Renal pelvis (tissue), 4 donors: Measurements from ENCODE around the gene SIRT3. TPM values are rescaled to one million over a fixed set of nuclear protein-coding genes. Genes with fewer than 3 reads are reported as not detected.
"Not testable (repeated sequence)": the region's sequence is repeated elsewhere in the genome, so short reads cannot be mapped to it uniquely, and the experiment has no call there.

Source experiments
- DNase-seq: peaks from one replicate; pipeline ENCODE4 v3.0.0-alpha.2; 2013
- polyA plus RNA-seq, 3 donors: library from polyadenylated mRNA; unstranded; fragments of 120-200 nt; gene quantifications; one replicate each; pipeline ENCODE4 v1.2.1, GENCODE V29; 2013; ENCODE audit not compliant: insufficient read length in 3 of 3

The SIRT3 gene
- polyA plus RNA-seq, 3 donors = 30.6 to 42.3 (median 38.4) TPM

DNA sequence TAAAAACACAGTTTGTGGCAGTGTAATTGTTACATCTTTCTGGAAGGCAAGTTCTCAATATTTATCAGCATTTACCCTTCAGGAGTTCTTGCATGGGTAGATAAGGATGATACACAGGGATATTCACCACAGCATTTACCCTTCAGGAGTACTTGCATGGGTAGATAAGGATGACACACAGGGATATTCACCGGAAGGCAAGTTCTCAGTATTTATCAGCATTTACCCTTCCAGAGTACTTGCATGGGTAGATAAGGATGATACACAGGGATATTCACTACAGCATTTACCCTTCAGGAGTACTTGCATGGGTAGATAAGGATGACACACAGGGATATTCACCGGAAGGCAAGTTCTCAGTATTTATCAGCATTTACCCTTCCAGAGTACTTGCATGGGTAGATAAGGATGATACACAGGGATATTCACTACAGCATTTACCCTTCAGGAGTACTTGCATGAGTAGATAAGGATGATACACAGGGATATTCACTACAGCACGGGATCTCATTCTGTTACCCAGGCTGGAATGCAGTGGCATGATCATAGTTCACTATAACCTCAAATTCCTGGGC, 15.4 kb downstream of the SIRT3 start:
- not testable (repeated sequence) for DNase-seq

DNA sequence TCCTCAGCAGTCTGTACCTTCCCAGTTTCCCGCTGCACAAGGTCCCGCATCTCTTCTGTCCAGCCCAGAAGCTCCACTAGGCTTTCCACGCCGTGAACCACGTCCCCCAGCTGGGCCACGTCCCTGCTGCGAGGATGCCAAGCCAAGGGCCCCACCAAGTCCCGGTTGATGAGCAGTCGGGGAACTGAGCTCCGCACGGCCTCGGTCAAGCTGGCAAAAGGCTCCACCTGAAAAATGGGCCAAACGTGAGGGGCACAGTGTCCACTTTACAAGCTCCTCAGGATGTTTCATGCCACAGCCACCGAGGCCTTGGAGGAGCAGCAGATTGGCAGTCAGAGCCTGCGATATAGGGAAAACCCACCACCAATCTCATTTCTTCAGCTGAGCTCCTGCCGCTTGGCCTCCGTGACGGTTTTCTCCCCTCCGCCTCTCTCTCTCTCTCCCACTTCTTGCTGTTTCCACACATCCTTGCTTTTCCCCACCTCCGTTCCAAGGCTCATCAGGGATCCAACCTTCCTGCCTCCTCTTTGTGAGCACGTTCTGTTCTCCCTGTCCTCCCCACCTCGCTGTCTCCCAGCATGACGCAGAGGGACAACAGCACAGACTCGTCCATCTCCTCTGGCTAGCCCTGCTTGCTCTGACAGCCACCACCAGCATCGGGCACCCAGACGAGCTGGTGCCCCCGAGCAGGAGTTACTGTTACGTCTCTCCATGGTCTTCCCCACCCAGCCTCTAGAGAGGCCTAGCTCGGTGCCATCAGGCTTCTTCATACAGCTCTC, 17.1 kb downstream of the SIRT3 start:
- no peak for DNase-seq

DNA sequence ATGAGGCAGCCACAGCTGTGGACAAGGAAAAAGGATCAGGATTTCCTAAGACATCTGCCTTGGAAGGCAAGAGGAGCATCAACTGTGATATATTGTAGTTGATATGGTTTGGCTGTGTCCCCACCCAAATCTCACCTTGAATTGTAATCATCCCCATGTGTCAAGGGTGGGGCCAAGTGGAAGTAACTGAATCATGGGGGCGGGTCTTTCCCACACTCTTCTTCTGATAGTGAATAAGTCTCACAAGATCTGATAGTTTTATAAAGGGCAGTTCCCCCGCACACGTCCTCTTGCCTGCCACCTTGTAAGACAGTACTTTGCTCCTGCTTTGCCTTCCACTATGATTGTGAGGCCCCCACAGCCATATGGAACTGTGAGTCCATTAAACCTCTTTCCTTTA, 18.4 kb downstream of the SIRT3 start:
- no peak for DNase-seq

DNA sequence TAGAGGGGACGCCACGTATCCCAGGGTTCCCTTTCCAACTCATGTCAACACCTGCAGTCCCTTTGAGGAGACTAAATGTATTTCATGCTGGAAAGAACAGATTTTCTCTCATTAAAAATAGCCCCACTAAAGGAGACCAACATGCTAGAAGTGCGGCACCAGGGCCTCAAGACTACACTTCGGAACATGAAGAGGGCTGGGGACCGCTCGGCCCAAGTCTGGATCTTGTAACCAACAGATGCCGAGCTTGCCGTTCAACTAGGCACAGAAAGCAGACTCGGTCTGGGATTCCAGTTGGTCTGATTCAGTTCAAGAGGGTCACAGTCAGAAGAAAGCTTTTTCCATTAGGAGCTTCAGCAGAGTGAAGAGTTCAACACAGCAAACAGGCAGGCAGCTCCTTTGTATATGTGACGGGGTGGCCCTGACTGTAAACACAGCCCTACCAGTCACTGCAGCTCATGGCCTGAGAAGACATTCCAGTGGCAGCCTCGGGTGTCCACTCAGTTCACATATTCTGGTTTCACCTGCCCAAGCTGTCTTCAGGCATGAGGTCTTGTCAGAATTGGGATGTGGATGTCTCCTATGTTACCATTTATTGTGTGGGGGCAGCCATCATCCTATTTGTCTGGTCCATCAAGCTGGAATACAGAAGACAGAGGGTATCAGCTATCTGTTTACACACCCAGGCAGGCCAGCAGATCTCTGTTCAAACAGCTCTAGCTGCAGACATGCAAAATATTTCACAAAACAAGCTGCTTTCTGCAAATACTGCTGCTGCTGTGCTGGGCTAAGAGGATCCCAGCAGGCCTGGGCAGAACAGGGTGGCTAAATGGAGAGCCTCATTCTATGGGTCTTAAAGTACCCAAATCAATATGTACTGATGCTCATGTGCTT, 19.8 kb downstream of the SIRT3 start:
- DNase-seq = no peak

DNA sequence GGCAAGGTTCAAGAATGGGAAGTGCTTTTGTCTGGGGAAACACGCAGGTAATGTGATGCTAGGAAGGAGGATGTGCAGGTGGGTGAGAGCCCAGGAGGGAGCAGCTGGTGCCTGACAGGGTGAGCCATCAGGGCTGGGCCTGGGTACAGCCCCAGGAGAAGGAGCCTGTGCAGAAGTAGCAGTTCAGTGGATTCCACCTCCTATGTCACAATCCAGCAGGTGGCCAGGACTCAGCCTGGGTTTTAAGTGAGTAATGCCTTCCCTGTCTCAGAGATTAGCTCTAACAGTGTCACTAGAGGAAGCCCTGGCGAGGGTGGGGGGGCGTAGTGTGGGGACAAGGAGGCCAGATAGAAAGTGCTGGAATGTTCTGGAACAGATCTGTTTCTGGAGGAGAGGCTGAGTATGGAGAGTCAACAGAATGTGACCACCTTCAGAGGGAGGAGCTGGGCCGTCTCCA, 20.5 kb downstream of the SIRT3 start:
- DNase-seq = no peak

DNA sequence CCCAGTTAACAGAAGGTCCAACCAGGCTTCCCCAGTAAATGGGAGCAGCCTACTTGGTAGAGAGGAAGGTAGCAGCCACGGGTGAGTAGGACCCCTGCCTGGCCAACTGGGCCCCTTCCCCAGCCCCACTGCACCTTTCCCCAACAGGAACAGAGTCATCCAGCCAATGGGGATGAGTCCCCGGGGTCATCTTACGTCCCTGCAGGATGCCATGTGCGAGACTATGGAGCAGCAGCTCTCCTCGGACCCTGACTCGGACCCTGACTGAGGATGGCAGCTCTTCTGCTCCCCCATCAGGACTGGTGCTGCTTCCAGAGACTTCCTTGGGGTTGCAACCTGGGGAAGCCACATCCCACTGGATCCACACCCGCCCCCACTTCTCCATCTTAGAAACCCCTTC, 22.1 kb downstream of the SIRT3 start:
- no peak for DNase-seq

DNA sequence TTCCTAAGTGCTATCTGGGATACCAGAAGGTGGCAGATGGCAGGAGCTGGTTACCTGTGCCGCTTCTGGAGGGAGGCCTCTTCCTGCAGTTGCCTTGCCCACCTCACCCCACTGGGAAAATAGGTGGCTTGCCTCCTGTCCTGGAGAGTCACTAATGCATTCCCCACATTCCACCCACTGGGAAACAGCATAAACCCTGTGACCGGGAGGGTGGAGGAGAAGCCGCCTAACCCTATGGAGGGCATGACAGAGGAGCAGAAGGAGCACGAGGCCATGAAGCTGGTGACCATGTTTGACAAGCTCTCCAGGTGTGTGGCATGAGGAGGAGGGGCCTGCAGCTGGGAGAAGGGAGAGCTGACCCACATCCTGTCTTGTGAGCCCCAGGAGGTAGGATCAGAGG, 23.0 kb downstream of the SIRT3 start:
- DNase-seq = no peak

DNA sequence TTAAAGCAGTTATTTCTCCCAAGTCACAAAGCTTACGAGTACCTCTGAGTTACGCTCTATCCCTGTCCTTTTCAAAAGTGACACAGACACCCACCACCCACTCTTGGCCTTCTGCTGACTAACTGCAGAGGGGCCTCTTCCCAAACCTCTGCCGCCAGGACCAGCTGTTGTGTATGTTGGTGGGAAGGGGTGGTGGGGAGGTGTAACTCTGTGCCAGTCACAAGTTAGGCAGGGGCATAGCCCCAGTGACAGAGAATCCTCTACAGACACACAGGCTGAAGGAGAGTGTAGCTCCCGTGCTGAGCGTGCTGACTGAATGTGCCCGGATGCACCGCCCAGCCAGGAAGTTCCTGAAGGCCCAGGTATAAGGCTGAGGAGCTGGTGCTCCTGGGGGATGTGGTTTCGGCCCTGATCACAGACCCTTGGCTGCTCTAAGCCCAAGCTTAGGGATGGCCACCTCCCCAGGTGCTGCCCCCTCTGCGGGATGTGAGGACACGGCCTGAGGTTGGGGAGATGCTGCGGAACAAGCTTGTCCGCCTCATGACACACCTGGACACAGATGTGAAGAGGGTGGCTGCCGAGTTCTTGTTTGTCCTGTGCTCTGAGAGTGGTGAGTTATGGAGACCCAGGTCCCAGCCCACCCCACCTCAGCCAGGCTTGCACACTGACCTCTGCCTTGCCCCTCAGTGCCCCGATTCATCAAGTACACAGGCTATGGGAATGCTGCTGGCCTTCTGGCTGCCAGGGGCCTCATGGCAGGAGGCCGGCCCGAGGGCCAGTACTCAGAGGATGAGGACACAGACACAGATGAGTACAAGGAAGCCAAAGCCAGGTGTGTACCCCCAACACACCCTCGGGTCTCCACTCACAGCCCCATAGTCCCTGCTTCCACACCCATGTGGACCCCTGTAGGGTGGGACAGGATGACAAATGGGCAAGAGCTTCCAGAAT, 23.7 kb downstream of the SIRT3 start:
- no peak for DNase-seq

DNA sequence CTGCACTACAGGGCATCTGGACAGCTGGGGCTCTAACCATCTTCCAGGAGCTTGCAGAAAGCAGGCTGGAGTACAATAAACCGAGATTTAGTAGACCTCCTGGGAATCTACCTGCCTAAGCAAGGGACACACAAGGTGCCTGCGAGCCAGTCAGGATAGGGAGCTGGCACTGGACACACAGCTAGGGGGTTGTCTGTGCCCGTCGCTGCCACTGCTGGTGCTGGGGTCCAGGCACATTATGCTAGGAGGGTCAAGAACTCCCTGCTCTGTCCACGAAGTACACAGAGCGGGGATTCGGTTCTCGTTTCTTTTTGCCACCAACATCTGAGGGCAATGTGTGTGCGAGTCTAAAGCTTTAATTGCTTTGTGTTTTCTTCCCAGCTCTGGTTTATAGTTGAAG, 24.4 kb downstream of the SIRT3 start:
- no peak for DNase-seq

DNA sequence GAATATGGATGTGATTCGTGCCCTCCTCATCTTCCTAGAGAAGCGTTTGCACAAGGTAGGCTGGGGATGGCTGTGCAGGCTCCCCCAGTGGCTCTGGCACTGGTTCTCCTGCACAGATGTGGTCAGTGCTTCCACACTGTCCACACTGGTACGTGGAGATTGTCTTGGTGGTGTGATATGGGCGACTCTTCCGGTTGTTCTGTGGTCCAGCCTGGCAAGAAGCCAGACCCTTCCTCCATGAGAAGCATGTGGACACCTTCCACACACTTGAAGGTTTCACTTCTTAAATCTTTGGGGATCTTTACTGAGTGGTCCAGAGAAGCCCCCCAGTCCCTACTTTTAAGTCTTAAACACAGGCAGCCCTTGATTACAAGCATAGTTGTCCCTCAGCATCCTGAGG, 24.8 kb downstream of the SIRT3 start:
- DNase-seq = no peak

DNA sequence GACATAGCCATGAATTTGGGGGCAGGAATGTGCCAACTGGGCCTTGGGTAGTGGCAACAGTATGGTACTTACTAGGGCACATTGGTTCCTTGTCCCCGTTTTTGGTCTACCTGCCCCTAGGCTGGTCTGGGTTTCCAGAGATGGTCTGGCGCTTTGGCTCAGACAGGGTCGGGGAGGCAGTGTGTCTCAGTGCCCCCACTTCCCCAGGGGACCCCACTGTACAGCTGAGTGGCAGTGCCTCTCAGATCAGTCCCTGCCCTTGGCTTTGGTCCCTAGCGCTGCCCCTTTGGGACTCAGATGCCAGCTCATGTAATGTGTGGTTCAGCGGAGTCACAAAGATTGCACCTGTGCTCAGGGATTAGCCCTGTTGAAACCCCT, 25.4 kb downstream of the SIRT3 start:
- no peak for DNase-seq

DNA sequence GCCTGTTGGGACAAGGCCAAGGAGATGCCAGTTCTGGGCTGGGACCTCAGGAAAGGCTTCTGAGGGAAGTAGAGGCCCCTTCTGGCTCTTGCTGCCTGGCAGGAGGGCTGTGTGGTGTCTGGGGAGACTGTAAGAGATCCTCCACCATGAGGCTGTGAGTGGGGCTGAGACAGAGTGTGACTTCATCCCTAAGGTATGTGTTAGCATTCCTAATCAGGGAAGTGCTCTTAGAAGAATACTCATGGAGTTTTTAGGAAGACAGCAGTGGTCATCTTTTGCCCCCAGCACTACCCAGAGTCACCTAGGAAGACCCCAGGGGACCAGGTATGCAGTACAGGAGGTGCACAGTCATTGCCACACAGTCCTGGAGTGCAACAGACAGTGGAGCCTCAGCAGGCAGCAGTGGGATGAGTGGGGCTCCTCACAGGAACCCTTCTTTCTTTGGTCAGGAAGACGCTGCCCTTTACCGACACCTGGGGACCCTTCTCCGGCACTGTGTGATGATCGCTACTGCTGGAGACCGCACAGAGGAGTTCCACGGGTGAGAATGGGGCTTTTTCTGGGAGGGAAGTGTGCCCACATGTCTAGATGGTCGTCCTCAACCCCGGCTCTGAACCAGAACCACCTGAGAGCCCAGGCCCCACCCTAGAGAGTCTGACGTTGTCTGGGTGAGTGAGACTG, 25.9 kb downstream of the SIRT3 start:
- no peak for DNase-seq

DNA sequence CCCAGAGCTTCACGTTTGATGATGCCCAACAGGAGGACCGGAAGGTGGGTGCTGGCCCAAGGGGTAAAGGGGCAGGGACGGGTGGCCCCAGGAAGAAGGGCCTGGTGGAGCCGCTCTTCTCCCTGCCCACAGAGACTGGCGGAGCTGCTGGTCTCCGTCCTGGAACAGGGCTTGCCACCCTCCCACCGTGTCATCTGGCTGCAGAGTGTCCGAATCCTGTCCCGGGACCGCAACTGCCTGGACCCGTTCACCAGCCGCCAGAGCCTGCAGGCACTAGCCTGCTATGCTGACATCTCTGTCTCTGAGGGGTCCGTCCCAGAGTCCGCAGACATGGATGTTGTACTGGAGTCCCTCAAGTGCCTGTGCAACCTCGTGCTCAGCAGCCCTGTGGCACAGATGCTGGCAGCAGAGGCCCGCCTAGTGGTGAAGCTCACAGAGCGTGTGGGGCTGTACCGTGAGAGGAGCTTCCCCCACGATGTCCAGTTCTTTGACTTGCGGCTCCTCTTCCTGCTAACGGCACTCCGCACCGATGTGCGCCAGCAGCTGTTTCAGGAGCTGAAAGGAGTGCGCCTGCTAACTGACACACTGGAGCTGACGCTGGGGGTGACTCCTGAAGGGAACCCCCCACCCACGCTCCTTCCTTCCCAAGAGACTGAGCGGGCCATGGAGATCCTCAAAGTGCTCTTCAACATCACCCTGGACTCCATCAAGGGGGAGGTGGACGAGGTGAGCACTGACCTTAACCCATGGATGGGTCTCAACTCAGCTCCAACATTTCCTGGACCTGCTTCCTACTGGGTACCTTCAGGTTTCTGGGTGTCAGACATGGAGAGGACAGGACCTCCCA, 26.6 kb downstream of the SIRT3 start:
- no peak for DNase-seq

DNA sequence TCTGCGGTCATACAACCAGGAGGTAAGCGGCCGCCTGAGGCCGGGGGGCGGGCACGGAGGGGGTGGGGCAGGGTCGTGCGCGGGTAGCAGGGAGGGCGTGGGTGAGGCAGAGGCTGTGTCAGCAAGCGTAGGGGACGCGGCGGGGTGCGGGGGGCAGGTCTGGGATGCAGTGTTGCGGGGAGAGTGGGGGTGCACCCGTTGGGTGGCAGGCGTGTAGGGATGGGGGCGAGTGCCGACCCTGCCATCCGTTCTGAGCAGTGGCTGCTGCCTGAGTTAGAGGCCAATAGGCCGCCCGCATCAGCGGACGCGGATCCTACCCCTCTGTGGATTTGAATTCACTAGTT, 27.3 kb downstream of the SIRT3 start:
- DNase-seq = no peak

DNA sequence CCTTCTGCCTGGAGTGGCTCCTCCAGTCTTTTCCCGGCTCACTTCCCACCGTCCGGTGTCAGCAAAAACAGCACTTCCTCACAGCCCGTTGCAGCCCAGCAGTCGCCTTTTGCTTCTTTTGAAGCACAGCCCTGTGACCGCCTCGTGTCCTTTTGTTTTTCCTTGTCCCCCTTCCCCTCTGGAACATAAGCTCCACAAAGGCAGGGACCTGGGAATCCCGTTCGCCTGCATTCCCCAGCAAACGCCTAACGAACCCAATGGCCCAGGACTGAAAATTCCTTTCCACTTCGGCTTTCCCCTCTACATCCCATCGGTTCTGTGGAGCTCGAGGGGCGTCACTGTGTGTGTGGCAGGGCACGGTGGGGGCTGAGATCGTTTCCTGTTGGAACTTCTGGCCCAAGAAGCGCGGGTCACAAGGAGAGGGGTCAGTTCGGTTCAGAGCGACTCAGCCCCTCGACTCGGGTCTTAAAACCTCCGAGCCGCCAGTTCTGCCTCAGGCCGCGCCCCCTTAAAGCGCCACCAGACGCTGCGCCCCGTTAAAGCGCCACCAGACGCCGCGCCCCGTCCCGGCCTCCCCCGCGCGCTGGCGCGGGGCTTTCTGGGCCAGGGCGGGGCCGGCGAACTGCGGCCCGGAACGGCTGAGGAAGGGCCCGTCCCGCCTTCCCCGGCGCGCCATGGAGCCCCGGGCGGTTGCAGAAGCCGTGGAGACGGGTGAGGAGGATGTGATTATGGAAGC, 27.8 kb downstream of the SIRT3 start:
- DNase-seq = peak; percentile 89

DNA sequence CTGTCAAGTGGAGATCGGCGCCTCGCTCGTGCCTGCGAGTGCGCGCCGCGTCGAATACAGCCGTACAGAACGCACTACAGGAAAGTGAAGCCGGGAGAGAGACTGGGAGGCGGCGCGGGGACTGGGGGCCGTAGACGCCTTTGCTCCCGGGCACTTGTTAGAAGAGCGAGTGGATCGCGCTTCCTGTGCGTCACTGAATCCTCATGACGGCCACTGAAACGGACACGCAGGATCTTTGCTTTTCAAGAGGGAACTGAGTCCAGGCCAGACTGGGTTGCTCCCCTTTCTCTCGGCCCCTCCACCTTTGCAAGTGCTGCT, 28.3 kb downstream of the SIRT3 start:
- peak; percentile 35 for DNase-seq

DNA sequence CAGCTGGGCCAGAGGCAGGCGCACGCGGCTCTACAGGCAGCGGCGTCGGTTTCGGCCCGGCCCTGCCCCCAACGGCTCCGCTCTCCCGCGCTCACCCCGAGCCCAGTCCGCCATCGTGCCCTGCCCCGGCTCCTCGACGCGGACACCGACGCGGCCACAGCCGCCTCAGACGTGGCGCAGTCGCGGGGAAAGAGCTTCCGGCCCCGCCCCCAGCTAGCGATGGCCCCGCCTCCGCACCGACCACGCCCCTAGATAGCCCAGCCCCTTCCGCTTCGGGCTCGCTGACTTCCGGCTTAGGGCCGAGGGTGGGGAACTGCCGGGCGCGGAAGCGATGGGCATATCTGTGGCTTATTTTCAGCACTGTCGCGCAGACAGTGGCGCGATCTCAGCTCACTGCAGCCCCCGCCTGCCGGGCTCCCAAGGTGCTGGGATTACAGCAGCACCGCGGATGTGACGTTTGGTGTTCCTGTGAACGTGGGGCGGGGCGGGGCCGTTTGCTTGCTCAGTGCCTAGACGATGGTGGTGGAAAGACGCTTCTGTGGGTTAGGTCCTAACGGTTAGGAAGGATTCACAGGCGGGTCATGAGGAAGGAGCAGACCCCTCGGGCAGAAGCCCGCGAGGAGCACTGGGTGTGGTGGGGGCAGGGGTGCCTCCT, 28.8 kb downstream of the SIRT3 start, which contains the start of the genes BET1L and RIC8A:
Gene BET1L, minus strand, starts transcription at position 192 of the 655 bp plus-strand sequence. Its CDS starts 78 bp downstream, at position 114.
Gene RIC8A, plus strand, starts transcription at position 501 of the 655 bp plus-strand sequence. CDS start 1,147 bp downstream, outside the sequence.
- DNase-seq = peak; percentile 96

DNA sequence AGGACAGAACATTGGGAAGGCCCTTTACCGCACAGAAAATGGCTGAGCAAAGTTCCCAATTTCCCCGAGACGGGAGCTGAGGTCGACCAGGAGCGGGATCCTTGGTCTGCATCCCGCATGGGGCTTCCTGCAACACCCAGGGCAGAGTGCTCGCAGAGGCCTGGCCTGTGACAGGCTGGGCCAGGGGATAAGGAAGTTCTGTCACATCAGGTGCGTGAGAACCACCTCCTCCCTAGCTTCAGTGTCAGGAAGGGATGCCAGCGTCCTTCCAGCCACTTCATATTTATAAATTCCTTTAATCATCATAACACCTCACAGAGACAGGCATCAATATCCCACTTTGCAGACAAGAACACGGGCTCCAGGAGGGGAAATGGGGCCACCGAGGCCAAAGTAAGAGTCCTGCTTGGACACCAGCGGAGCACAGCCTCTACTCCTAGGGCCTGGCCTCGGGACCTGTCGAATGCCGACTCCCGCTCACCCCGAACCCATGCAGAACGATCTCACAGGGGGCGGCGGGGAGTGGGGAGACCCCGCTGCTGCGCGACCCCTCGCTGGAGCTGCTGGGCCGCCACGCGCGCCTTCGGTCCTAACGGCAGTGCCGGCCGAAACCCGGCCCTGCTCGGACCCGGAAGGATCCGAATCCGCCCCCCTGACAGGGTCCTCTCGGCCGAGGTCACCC, 29.5 kb downstream of the SIRT3 start:
- DNase-seq = no peak
